Mammary epithelial cell (primary cell): ENCODE data around the gene CCRL2.
"Not testable (repeated sequence)": the region's sequence is repeated elsewhere in the genome, so short reads cannot be mapped to it uniquely, and the experiment has no call there.

ENCODE experiments used
- EZH2 ChIP-seq: IDR thresholded peaks from 2 replicates; pipeline ENCODE4 v1.6.1; 2012; ENCODE audit warnings: low read length, inconsistent platforms, borderline replicate concordance
- TF ChIP-seq, protein P1 (sequence below), 2 donors: IDR thresholded peaks in 1 of 2; conservative IDR thresholded peaks in 1 of 2; 2 replicates each; pipeline ENCODE4 v1.5.1; 2011 to 2012; ENCODE audit warnings: inconsistent platforms in 2 of 2, low read length in 2 of 2, mild to moderate bottlenecking in 2 of 2, control low read depth in 1 of 2, low read depth in 1 of 2; ENCODE audit not compliant: insufficient read depth in 1 of 2; ENCODE audit errors: extremely low read depth in 1 of 2

DNA sequence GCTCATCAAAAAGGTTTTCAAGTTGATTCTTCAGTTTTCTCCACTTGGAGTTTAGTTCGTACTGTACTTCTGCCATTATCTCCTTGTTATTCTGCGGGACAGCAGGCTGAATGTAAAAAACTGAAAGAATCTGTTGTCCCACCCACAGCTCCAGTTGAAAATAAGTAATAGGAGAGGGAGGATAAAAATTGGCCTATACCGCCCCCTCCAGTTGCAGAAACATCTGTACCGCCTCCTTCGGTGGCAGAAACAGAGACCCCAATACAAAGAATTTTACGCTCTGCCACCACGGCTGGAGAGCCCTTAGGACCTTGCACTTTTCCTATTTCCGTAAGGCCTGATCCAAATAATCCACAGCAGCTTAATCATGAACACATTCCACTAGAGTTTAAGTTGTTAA, 20.3 kb downstream of the CCRL2 start:
- TF ChIP-seq, protein P1, sequence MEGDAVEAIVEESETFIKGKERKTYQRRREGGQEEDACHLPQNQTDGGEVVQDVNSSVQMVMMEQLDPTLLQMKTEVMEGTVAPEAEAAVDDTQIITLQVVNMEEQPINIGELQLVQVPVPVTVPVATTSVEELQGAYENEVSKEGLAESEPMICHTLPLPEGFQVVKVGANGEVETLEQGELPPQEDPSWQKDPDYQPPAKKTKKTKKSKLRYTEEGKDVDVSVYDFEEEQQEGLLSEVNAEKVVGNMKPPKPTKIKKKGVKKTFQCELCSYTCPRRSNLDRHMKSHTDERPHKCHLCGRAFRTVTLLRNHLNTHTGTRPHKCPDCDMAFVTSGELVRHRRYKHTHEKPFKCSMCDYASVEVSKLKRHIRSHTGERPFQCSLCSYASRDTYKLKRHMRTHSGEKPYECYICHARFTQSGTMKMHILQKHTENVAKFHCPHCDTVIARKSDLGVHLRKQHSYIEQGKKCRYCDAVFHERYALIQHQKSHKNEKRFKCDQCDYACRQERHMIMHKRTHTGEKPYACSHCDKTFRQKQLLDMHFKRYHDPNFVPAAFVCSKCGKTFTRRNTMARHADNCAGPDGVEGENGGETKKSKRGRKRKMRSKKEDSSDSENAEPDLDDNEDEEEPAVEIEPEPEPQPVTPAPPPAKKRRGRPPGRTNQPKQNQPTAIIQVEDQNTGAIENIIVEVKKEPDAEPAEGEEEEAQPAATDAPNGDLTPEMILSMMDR (conservative IDR thresholded peaks at IDR 0.05 in 1 of 2, IDR thresholded peaks at IDR 0.05 in 1 of 2; ENCODE audit: extremely low read depth in 1 of 2, insufficient read depth in 1 of 2, low read depth in 1 of 2, low read length in 2 of 2) = not testable (repeated sequence)
- TF ChIP-seq EZH2 = not testable (repeated sequence)
